ENCODE measurements around the gene PIEZO1.
"Not testable (repeated sequence)": the region's sequence is repeated elsewhere in the genome, so short reads cannot be mapped to it uniquely, and the experiment has no call there.

The PIEZO1 gene

GRCh38 chr16:88778541-88779065 is 6.4 kb downstream of the PIEZO1 start:
- H3K27me3 ChIP-seq (ENCODE audit: insufficient read depth, low read length) = no peaks in the 10 kb centered on the region
- H3K4me3 ChIP-seq (ENCODE audit: low read length) = no peak overlapping the region
- no peak overlapping the region for H3K9ac ChIP-seq (ENCODE audit: low read depth, low read length)
- no peaks in the 10 kb centered on the region for H3K36me3 ChIP-seq (ENCODE audit: insufficient read depth, low read length)
- 90% methylated on average over 30 of the region's 30 CpGs for WGBS
- H3K4me1 ChIP-seq (ENCODE audit: insufficient read depth, low read length) = peaks cover 17% of the 10 kb centered on the region; the same call in 1 of the 2 replicates
- no peak overlapping the region for H3K27ac ChIP-seq (ENCODE audit: low read depth, low read length)
- no peaks in the 10 kb centered on the region for H3K9me3 ChIP-seq (ENCODE audit: insufficient read depth, low read depth, low read length)

- Histone ChIP-seq H3K4me3 (ENCODE audit: low read length) (no peak overlapping the region), H3K27me3 (ENCODE audit: insufficient read depth, low read length) (no peaks in the 10 kb centered on the region), H3K9me3 (ENCODE audit: insufficient read depth, low read depth, low read length) (no peaks in the 10 kb centered on the region), H3K4me1 (ENCODE audit: insufficient read depth, low read length) (peaks cover 13% of the 10 kb centered on the region; the same call in 1 of the 2 replicates), H3K9ac (ENCODE audit: low read depth, low read length) (no peak overlapping the region), H3K27ac (ENCODE audit: low read depth, low read length) (no peak overlapping the region), H3K36me3 (ENCODE audit: insufficient read depth, low read length) (no peaks in the 10 kb centered on the region)
- WGBS = 64% methylated on average over 7 of the region's 7 CpGs
These were observed 6.8 kb downstream of the PIEZO1 start for GRCh38 chr16:88778271-88778525.

GRCh38 chr16:88777471-88778270 is 7.3 kb downstream of the PIEZO1 start:
- 0 out of 2 replicates have a peak overlapping the region, but pooled peaks have one; percentile 30 for H3K27ac ChIP-seq (ENCODE audit: low read depth, low read length)
- H3K4me3 ChIP-seq (ENCODE audit: low read length) = no peak overlapping the region
- no peaks in the 10 kb centered on the region for H3K36me3 ChIP-seq (ENCODE audit: insufficient read depth, low read length)
- peak overlapping the region; percentile 24; the same call in 1 of the 2 replicates for H3K9ac ChIP-seq (ENCODE audit: low read depth, low read length)
- peaks cover 11% of the 10 kb centered on the region; the same call in 1 of the 2 replicates for H3K4me1 ChIP-seq (ENCODE audit: insufficient read depth, low read length)
- WGBS = 68% methylated on average over 34 of the region's 34 CpGs
- H3K9me3 ChIP-seq (ENCODE audit: insufficient read depth, low read depth, low read length) = no peaks in the 10 kb centered on the region
- H3K27me3 ChIP-seq (ENCODE audit: insufficient read depth, low read length) = no peaks in the 10 kb centered on the region

- WGBS = 93% methylated on average over 18 of the region's 18 CpGs
- H3K27me3 ChIP-seq (ENCODE audit: insufficient read depth, low read length) = peaks cover 3% of the 10 kb centered on the region; the same call in 1 of the 2 replicates
- H3K9me3 ChIP-seq (ENCODE audit: insufficient read depth, low read depth, low read length) = no peaks in the 10 kb centered on the region
- no peak overlapping the region for H3K27ac ChIP-seq (ENCODE audit: low read depth, low read length)
- H3K36me3 ChIP-seq (ENCODE audit: insufficient read depth, low read length) = no peaks in the 10 kb centered on the region
- no peak overlapping the region for H3K9ac ChIP-seq (ENCODE audit: low read depth, low read length)
- H3K4me1 ChIP-seq (ENCODE audit: insufficient read depth, low read length) = peaks cover 14% of the 10 kb centered on the region
- no peak overlapping the region for H3K4me3 ChIP-seq (ENCODE audit: low read length)
These were observed 9.2 kb downstream of the PIEZO1 start for GRCh38 chr16:88775825-88776224.

GRCh38 chr16:88774544-88775393 is 10.3 kb downstream of the PIEZO1 start:
- Histone ChIP-seq H3K36me3 (ENCODE audit: insufficient read depth, low read length) (no peaks in the 10 kb centered on the region), H3K9me3 (ENCODE audit: insufficient read depth, low read depth, low read length) (no peaks in the 10 kb centered on the region), H3K4me1 (ENCODE audit: insufficient read depth, low read length) (peaks cover 25% of the 10 kb centered on the region), H3K9ac (ENCODE audit: low read depth, low read length) (no peak overlapping the region), H3K27me3 (ENCODE audit: insufficient read depth, low read length) (peaks cover 8% of the 10 kb centered on the region; the same call in 1 of the 2 replicates), H3K4me3 (ENCODE audit: low read length) (no peak overlapping the region), H3K27ac (ENCODE audit: low read depth, low read length) (no peak overlapping the region)
- 94% methylated on average over 32 of the region's 32 CpGs for WGBS

- H3K4me3 ChIP-seq (ENCODE audit: low read length) = no peak overlapping the region
- no peak overlapping the region for H3K27ac ChIP-seq (ENCODE audit: low read depth, low read length)
- H3K9me3 ChIP-seq (ENCODE audit: insufficient read depth, low read depth, low read length) = no peaks in the 10 kb centered on the region
- H3K36me3 ChIP-seq (ENCODE audit: insufficient read depth, low read length) = no peaks in the 10 kb centered on the region
- H3K9ac ChIP-seq (ENCODE audit: low read depth, low read length) = no peak overlapping the region
- H3K27me3 ChIP-seq (ENCODE audit: insufficient read depth, low read length) = peaks cover 8% of the 10 kb centered on the region; the same call in 1 of the 2 replicates
- WGBS = 63% methylated on average over 12 of the region's 12 CpGs
- H3K4me1 ChIP-seq (ENCODE audit: insufficient read depth, low read length) = peaks cover 28% of the 10 kb centered on the region
These were observed 11.2 kb downstream of the PIEZO1 start for GRCh38 chr16:88773812-88774291.

- Histone ChIP-seq H3K36me3 (ENCODE audit: insufficient read depth, low read length) (no peaks in the 10 kb centered on the region), H3K27me3 (ENCODE audit: insufficient read depth, low read length) (peaks cover 8% of the 10 kb centered on the region; the same call in 1 of the 2 replicates), H3K27ac (ENCODE audit: low read depth, low read length) (no peak overlapping the region), H3K4me3 (ENCODE audit: low read length) (no peak overlapping the region), H3K4me1 (ENCODE audit: insufficient read depth, low read length) (peaks cover 33% of the 10 kb centered on the region), H3K9me3 (ENCODE audit: insufficient read depth, low read depth, low read length) (no peaks in the 10 kb centered on the region), H3K9ac (ENCODE audit: low read depth, low read length) (no peak overlapping the region)
- WGBS = 79% methylated on average over 29 of the region's 29 CpGs
These were observed 11.9 kb downstream of the PIEZO1 start for GRCh38 chr16:88772871-88773811.

- H3K27me3 ChIP-seq (ENCODE audit: insufficient read depth, low read length); H3K4me3 ChIP-seq (ENCODE audit: low read length); H3K9ac ChIP-seq (ENCODE audit: low read depth, low read length); H3K27ac ChIP-seq (ENCODE audit: low read depth, low read length); H3K36me3 ChIP-seq (ENCODE audit: insufficient read depth, low read length); H3K9me3 ChIP-seq (ENCODE audit: insufficient read depth, low read depth, low read length): not testable (repeated sequence)
- 94% methylated on average over 12 of the region's 23 CpGs for WGBS
- peaks cover 33% of the 10 kb centered on the region for H3K4me1 ChIP-seq (ENCODE audit: insufficient read depth, low read length)
These were observed 13.2 kb downstream of the PIEZO1 start for GRCh38 chr16:88771781-88772180.

- WGBS = 67% methylated on average over 19 of the region's 19 CpGs
- Histone ChIP-seq H3K4me3 (ENCODE audit: low read length) (no peak overlapping the region), H3K27ac (ENCODE audit: low read depth, low read length) (peak overlapping the region; percentile 15; the same call in 1 of the 2 replicates), H3K9me3 (ENCODE audit: insufficient read depth, low read depth, low read length) (no peaks in the 10 kb centered on the region), H3K27me3 (ENCODE audit: insufficient read depth, low read length) (peaks cover 8% of the 10 kb centered on the region; the same call in 1 of the 2 replicates), H3K9ac (ENCODE audit: low read depth, low read length) (no peak overlapping the region), H3K4me1 (ENCODE audit: insufficient read depth, low read length) (peaks cover 33% of the 10 kb centered on the region), H3K36me3 (ENCODE audit: insufficient read depth, low read length) (no peaks in the 10 kb centered on the region)
These were observed 13.7 kb downstream of the PIEZO1 start for GRCh38 chr16:88771294-88771772.

Measured in HUES64 (cell line).